Activated T-helper 1 cell treated with Interleukin-2 at 50 U/mL for 16 hours (primary cell): ENCODE measurements around the gene MCM9.
"Not testable (repeated sequence)": the region's sequence is repeated elsewhere in the genome, so short reads cannot be mapped to it uniquely, and the experiment has no call there.

ENCODE experiments used
- DNase-seq: peaks from one replicate; pipeline ENCODE4 v3.0.0-alpha.2; 2020; ENCODE audit warnings: low read depth

The MCM9 gene

GRCh38 chr6:118768904-118769325, 166.0 kb downstream of the MCM9 start:
- DNase-seq: no peak

- DNase-seq: no peak
Observed at GRCh38 chr6:118768441-118768840, 166.5 kb downstream of the MCM9 start.

GRCh38 chr6:118765316-118765715, 169.6 kb downstream of the MCM9 start:
- not testable (repeated sequence) for DNase-seq

GRCh38 chr6:118764766-118765165, 170.2 kb downstream of the MCM9 start:
- DNase-seq: no peak
